GM21529 (cell line): Measurements from ENCODE around the gene FBLN7.

ENCODE experiments used
- ATAC-seq: cut with Tn5 transposase; IDR thresholded peaks from one replicate; pipeline ENCODE4 v1.9.1; 2021; ENCODE audit not compliant: unreplicated experiment

Gene FBLN7

GRCh38 chr2:112156152-112156986 is 18.2 kb downstream of the FBLN7 start:
- ATAC-seq, result no peak

- no peak for ATAC-seq
These were observed 19.3 kb downstream of the FBLN7 start for GRCh38 chr2:112157472-112157871.

DNA sequence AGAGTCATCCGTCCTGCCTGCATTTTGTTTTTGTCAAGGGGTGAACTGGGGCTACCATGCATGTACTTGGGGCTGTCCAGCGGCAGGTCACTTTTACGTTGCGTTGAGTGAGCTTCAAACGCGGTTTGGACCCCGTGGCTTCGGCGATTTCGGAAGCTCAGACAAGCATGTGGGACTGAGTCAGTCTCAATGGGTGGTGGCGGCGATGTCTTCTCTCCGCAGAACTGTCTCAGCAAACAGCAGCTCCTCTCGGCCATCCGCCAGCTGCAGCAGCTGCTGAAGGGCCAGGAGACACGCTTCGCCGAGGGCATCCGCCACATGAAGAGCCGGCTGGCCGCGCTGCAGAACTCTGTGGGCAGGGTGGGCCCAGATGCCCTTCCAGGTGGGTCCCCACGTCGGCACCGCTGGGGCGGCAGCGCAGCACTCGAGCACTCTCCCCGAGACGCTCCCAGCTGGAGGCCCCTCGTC is 21.3 kb downstream of the FBLN7 start:
- no peak for ATAC-seq

- ATAC-seq, result no peak
These were observed 22.4 kb downstream of the FBLN7 start for GRCh38 chr2:112160283-112161250.

- no peak for ATAC-seq
These were observed 23.4 kb downstream of the FBLN7 start for GRCh38 chr2:112161431-112162145.

DNA sequence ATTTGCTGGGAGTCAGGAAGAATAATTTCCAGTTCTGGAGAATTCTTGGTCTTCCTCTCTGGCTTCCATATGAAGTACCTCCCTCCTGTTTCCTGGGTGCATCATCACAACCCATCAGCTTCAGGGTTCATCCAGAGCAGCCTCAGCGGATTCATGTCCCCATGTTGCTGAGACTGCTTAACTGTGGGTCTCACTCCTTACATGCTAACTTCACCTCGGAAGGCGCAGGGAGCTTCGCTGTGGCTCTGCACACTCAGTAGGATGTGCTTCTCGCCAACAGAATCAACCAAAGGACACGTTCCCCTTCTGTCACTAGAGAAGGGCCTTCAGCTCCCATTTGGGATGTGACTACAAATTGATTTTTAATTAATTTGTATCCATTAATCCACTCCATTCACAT is 24.2 kb downstream of the FBLN7 start:
- ATAC-seq, result no peak

- ATAC-seq, result no peak
These were observed 24.8 kb downstream of the FBLN7 start for GRCh38 chr2:112162956-112163355.

GRCh38 chr2:112163541-112163981 is 25.4 kb downstream of the FBLN7 start:
- no peak for ATAC-seq

DNA sequence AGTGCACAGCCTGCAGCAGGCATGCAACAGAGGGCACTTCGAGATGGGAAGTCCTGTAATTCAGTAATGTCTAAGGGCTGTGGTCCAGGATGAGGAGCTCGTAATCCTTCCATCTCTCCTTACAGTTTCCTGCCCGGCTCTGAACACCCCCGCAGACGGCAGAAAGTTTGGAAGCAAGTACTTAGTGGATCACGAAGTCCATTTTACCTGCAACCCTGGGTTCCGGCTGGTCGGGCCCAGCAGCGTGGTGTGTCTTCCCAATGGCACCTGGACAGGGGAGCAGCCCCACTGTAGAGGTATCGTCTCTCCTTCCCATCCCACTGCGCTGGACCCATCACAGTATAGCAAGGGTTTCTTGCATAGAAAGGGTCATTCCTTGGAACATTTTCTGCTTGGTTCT is 26.7 kb downstream of the FBLN7 start:
- ATAC-seq, result no peak

DNA sequence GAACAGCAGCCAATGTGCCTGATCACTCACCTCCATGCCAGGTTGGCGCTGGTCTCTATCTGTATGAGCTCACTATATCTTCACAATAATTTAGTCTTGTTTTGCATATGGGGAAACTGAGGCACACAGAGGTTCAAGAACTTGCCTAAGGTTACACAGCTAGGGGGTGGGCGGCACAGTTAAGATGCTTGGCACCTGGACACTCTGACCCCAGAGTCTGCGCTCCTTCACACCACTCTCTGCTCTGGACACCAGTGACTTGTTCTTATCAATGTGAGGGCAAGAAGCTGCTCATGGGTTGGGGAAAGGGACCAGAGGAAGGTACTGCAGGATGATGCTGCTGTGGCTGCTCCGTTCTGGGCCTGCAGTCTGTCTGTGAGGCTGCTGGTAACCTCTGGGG is 27.1 kb downstream of the FBLN7 start:
- no peak for ATAC-seq

DNA sequence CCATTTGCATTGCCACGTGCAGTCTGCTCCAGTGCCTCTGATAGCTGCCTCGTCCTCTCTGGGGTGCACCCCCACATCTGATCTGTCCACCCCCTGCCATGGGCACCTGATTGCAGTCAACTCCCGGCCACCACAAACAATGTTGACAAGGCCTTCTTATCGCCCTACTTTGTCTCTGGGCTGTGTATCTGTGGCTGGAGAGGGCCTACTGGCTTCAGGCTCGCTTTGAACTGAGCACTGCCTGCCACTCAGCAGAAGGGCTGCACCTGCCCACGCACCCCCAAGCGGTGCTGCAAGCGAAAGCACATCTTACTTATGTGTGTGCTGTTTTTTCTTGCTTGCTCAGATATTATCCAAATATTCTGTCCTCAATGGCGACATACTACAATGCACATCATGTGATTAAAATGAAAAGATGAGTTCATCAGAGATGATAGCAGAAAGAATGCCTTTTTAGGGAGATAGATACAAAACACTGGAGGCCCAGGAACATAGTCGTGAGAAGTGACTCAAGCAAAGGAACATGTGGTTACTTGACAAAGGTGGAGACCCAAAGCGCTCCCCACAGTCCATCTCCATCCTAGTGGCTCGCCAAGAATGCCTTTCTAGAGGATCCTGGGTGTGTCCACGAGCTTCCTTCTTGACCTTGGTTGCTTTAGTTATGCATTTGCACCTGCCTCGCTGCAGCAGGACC is 28.8 kb downstream of the FBLN7 start:
- no peak for ATAC-seq

GRCh38 chr2:112168422-112169124 is 30.4 kb downstream of the FBLN7 start:
- no peak for ATAC-seq

GRCh38 chr2:112170495-112170894 is 32.3 kb downstream of the FBLN7 start:
- ATAC-seq, result no peak

- no peak for ATAC-seq
These were observed 35.6 kb downstream of the FBLN7 start for GRCh38 chr2:112173646-112174319.

GRCh38 chr2:112174383-112174782 is 36.2 kb downstream of the FBLN7 start:
- no peak for ATAC-seq

DNA sequence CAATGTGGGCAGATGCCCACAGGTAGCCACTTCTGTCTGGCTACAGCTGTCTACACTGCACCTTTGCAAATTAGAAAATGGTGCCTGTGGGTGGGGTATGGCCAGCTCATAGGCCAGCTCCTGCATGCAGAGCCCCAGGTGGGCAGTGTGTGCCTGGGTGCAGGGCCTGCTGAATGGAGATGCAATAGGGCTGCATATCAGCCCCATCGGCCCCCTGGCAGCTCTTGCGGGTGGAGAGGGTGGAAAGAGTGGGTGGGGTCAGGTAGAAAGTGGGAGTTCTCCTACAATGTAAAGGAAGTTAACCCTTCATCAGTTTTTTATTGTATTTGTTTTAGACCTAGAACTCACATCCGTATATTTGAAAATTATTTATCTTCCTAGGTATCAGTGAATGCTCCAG is 37.1 kb downstream of the FBLN7 start:
- no peak for ATAC-seq

GRCh38 chr2:112175958-112176573 is 37.9 kb downstream of the FBLN7 start:
- no peak for ATAC-seq

DNA sequence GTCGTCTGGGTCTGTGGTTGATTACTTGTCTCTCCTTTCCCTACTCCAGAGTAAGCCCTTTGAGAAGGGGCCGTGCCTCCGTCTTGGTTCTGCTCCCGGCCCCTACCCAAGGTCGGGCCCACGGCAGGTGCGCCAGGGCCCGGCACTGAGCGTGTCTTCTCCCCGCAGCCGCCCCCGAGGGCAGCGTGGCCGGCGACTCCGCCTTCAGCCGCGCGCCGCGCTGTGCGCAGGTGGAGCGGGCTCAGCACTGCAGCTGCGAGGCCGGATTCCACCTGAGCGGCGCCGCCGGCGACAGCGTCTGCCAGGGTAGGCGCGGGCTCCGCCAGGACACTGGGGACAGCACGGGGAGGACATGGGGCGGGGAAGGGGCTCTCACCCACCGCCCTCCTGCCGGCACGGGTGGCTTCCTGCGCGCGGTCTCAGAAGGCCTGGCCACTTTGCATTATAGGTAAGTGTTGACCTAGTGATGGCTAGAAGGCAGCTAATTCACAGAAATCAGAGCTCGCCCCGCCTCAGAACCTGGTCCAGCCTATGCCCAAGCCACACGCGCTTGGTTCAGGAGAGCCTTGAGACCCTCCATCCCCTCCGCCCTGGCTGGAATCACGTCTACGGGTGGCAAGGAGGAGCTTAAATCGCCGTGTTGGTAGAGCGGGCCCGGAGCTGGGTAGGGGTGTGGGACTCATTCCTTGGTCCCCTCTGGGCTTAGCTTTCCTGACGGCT is 43.5 kb downstream of the FBLN7 start:
- no peak for ATAC-seq
